Osteocyte (in vitro differentiated cells): ENCODE data around the gene CYP11A1. TPM values are rescaled to one million over a fixed set of nuclear protein-coding genes. Genes with fewer than 3 reads are reported as not detected.

ENCODE experiments used
- DNase-seq: peaks from one replicate; pipeline ENCODE4 v3.0.0; 2021; ENCODE audit warnings: mixed read lengths; ENCODE audit not compliant: unreplicated experiment; ENCODE audit errors: extremely low spot score
- H3K27ac Mint-ChIP-seq: one replicate; pipeline ENCODE4 v1.8.0; 2021; ENCODE audit warnings: mild to moderate bottlenecking, mixed read lengths; ENCODE audit not compliant: unreplicated experiment
- H3K27me3 Mint-ChIP-seq: one replicate; pipeline ENCODE4 v1.8.0; 2021; ENCODE audit warnings: mixed read lengths; ENCODE audit not compliant: unreplicated experiment
- H3K36me3 Mint-ChIP-seq: one replicate; pipeline ENCODE4 v1.8.0; 2021; ENCODE audit warnings: mixed read lengths; ENCODE audit not compliant: unreplicated experiment
- H3K4me1 Mint-ChIP-seq: one replicate; pipeline ENCODE4 v1.8.0; 2021; ENCODE audit warnings: mixed read lengths; ENCODE audit not compliant: unreplicated experiment
- H3K4me3 Mint-ChIP-seq: one replicate; pipeline ENCODE4 v1.8.0; 2021; ENCODE audit warnings: mild to moderate bottlenecking, moderate library complexity, mixed read lengths; ENCODE audit not compliant: unreplicated experiment
- H3K9me3 Mint-ChIP-seq: one replicate; pipeline ENCODE4 v1.8.0; 2021; ENCODE audit warnings: mixed read lengths; ENCODE audit not compliant: unreplicated experiment
- total RNA-seq: library from RNA; stranded (reverse); gene quantifications from 2 replicates; pipeline ENCODE4 v1.2.1, GENCODE V29; 2021
- TF ChIP-seq, protein P1 (sequence below): fragments of 200-600 bp; sonication (generic); IDR thresholded peaks from 2 replicates; pipeline ENCODE4 v1.5.0; 2021; ENCODE audit warnings: antibody characterized with exemption, mild to moderate bottlenecking, moderate library complexity

Gene CYP11A1
- total RNA-seq, 1 donor from 2014 or later, result not detected

DNA sequence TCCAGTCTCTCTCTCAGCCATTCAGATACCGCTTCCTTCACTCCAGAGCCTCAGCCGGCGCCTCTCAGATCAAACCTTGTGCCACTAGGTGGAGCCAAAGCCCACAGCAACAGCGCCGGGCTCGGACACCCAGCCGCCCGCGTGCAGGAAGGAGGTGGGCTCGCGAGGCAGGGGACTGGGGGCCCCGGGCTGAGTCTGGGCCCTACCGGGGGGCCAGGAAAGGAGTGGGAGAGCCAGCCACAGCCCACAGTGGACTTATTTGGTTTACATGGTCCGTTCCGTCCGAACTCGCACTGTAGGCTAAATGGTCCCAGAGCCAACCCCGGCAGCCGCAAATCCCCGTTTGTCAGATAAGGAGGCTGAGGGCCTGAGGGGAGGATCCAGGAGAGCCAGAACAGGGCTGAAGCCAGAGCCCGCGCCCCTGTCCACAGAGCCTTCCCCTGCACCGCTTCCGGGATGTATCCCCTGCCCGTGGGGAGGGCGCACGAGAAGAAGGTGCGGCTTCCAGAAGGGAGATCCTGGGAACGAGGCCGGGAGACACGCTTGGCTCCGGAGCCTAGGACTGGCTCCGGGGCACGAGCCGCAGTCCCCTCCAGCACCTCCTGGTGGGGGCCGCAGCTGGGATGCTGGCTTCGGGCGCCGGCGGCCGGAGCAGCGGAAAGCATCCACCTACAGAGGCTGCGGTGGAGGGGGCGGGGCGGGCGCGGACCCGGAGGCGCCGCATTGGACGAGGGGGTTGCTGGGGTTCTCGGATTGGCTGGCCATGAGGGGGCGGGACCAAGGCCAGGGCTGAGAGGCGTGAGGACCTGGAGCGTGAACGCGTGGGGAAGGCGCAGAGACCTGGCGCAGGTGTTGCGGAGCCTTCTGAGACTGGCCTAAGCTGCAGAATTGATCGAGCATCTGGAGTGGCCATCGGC lies 6.5 kb upstream of the CYP11A1 start:
- Mint-ChIP-seq H3K4me3 (peak overlapping the region; percentile 75), H3K27me3 (peaks cover 34% of the 10 kb centered on the region), H3K27ac (no peak overlapping the region), H3K36me3 (no peaks in the 10 kb centered on the region), H3K4me1 (peaks cover 14% of the 10 kb centered on the region), H3K9me3 (no peaks in the 10 kb centered on the region)
- TF ChIP-seq, protein P1, sequence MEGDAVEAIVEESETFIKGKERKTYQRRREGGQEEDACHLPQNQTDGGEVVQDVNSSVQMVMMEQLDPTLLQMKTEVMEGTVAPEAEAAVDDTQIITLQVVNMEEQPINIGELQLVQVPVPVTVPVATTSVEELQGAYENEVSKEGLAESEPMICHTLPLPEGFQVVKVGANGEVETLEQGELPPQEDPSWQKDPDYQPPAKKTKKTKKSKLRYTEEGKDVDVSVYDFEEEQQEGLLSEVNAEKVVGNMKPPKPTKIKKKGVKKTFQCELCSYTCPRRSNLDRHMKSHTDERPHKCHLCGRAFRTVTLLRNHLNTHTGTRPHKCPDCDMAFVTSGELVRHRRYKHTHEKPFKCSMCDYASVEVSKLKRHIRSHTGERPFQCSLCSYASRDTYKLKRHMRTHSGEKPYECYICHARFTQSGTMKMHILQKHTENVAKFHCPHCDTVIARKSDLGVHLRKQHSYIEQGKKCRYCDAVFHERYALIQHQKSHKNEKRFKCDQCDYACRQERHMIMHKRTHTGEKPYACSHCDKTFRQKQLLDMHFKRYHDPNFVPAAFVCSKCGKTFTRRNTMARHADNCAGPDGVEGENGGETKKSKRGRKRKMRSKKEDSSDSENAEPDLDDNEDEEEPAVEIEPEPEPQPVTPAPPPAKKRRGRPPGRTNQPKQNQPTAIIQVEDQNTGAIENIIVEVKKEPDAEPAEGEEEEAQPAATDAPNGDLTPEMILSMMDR, result peak; percentile 95
- DNase-seq, result peak; percentile 95

DNA sequence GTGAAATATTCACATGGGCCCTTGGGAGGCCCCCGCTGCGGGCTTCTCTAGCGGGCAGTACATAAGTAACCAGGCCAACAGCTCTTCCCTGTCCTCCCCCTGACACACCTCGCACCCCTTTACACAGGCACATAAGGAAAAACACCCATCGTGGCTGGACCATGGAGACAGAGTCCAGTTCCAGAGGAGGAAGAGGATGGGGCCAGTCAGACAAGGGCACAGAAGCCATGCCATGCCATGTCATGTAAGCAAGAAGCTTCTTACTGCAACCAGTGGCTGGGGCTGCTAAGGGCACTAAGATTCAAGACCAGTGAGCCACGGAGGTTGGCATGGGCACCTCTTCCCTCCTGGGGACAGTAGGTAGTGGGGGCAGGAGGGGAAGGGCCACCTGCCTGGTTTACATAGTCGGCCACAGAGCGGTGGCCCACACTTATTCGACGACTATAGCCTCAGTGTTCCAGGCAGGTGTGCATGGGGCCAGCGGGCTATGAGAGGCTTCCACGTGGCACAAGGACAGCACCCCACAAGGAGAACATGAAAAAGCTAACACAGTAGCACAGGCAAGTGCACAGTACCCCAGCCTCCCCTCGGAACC lies 5.7 kb upstream of the CYP11A1 start:
- no peak for DNase-seq
- TF ChIP-seq, protein P1, result no peak
- Mint-ChIP-seq H3K9me3 (no peaks in the 10 kb centered on the region), H3K4me1 (peaks cover 11% of the 10 kb centered on the region), H3K27me3 (peaks cover 42% of the 10 kb centered on the region), H3K4me3 (no peak overlapping the region), H3K36me3 (no peaks in the 10 kb centered on the region), H3K27ac (no peak overlapping the region)

- no peak overlapping the region for H3K27ac Mint-ChIP-seq
- TF ChIP-seq, protein P1, result no peak
Measured at GRCh38 chr15:74370471-74370870, 3.0 kb upstream of the CYP11A1 start.

GRCh38 chr15:74369756-74370155 lies 2.3 kb upstream of the CYP11A1 start:
- H3K4me1 Mint-ChIP-seq, result peaks cover 8% of the 10 kb centered on the region

More at GRCh38 chr15:74370471-74370870, 3.0 kb upstream of the CYP11A1 start:
- H3K27me3 Mint-ChIP-seq, result peaks cover 53% of the 10 kb centered on the region
- H3K36me3 Mint-ChIP-seq, result no peaks in the 10 kb centered on the region
- no peaks in the 10 kb centered on the region for H3K9me3 Mint-ChIP-seq
- no peak for DNase-seq
- peaks cover 12% of the 10 kb centered on the region for H3K4me1 Mint-ChIP-seq
- no peak overlapping the region for H3K4me3 Mint-ChIP-seq

More at GRCh38 chr15:74369756-74370155, 2.3 kb upstream of the CYP11A1 start:
- TF ChIP-seq, protein P1, result no peak
- no peak for DNase-seq
- H3K27me3 Mint-ChIP-seq, result peaks cover 59% of the 10 kb centered on the region
- H3K4me3 Mint-ChIP-seq, result no peak overlapping the region
- no peaks in the 10 kb centered on the region for H3K36me3 Mint-ChIP-seq
- no peak overlapping the region for H3K27ac Mint-ChIP-seq
- no peaks in the 10 kb centered on the region for H3K9me3 Mint-ChIP-seq
